Fibroblast of lung (primary cell): ENCODE results near the gene PYY. TPM values are rescaled to one million over a fixed set of nuclear protein-coding genes. Genes with fewer than 3 reads are reported as not detected.
"Not testable (repeated sequence)": the region's sequence is repeated elsewhere in the genome, so short reads cannot be mapped to it uniquely, and the experiment has no call there.

Experiments
- DNase-seq, 2 donors: peaks; one replicate each; pipeline versions ENCODE4 v3.0.0 to v3.0.0-alpha.2; 2010; ENCODE audit warnings: low read depth in 2 of 2
- H2AFZ ChIP-seq: 2 replicates; pipeline ENCODE4 v1.5.1; 2012; ENCODE audit warnings: low read length, control low read depth, inconsistent platforms
- H3K27ac ChIP-seq: 2 replicates; pipeline ENCODE4 v1.5.1; 2011; ENCODE audit warnings: low read length, control low read depth; ENCODE audit not compliant: insufficient read depth
- H3K27me3 ChIP-seq: 2 replicates; pipeline ENCODE4 v1.5.1; 2011; ENCODE audit warnings: mild to moderate bottlenecking, low read length; ENCODE audit not compliant: control insufficient read depth, insufficient read depth
- H3K36me3 ChIP-seq: 2 replicates; pipeline ENCODE4 v1.5.1; 2011; ENCODE audit warnings: low read length; ENCODE audit not compliant: control insufficient read depth, insufficient read depth
- H3K4me1 ChIP-seq: 2 replicates; pipeline ENCODE4 v1.5.1; 2011; ENCODE audit warnings: low read length; ENCODE audit not compliant: control insufficient read depth, insufficient read depth; ENCODE audit errors: extremely low read depth
- H3K4me2 ChIP-seq: 2 replicates; pipeline ENCODE4 v1.5.1; 2011; ENCODE audit warnings: low read length, control low read depth; ENCODE audit not compliant: insufficient read depth; ENCODE audit errors: extremely low read depth
- H3K4me3 ChIP-seq, 4 experiments: fragments of 200-600 bp in 1 of 4; sonication (generic) in 1 of 4; replicated peaks in 1 of 4; 2 replicates each; pipeline ENCODE4 v1.5.1; 2011 to 2016; ENCODE audit warnings: low read length in 4 of 4, low read depth in 3 of 4, mild to moderate bottlenecking in 3 of 4, control low read depth in 2 of 4, inconsistent platforms in 1 of 4, mixed read lengths in 1 of 4; ENCODE audit not compliant: insufficient read depth in 1 of 4; ENCODE audit errors: control extremely low read depth in 1 of 4
- H3K79me2 ChIP-seq: 2 replicates; pipeline ENCODE4 v1.5.1; 2012; ENCODE audit warnings: mild to moderate bottlenecking, low read length, inconsistent platforms; ENCODE audit not compliant: control insufficient read depth, insufficient read depth
- H3K9ac ChIP-seq: 2 replicates; pipeline ENCODE4 v1.5.1; 2011; ENCODE audit warnings: mild to moderate bottlenecking, low read length, control low read depth; ENCODE audit not compliant: insufficient read depth
- H3K9me3 ChIP-seq: 2 replicates; pipeline ENCODE4 v1.5.1; 2012; ENCODE audit warnings: low read depth, low read length; ENCODE audit not compliant: control insufficient read depth, insufficient read depth
- H4K20me1 ChIP-seq: 2 replicates; pipeline ENCODE4 v1.5.1; 2011; ENCODE audit warnings: low read length; ENCODE audit not compliant: control insufficient read depth, insufficient read depth; ENCODE audit errors: extremely low read depth
- EZH2 ChIP-seq: IDR thresholded peaks from 2 replicates; pipeline ENCODE4 v1.5.1; 2012; ENCODE audit warnings: low read length, control low read depth, mild to moderate bottlenecking; ENCODE audit errors: missing control alignments
- polyA plus RNA-seq, 2 donors: library from polyadenylated mRNA; depleted of rRNA in 1 of 2; stranded (reverse) in 1 of 2; unstranded in 1 of 2; fragments of >200 nt; gene quantifications; 2 replicates each; pipeline ENCODE4 v1.2.1, GENCODE V29; 2011 to 2012; ENCODE audit warnings: missing spikeins in 1 of 2
- total RNA-seq: library from RNA; depleted of rRNA; stranded (reverse); fragments of >200 nt; gene quantifications from 2 replicates; pipeline ENCODE4 v1.2.1, GENCODE V29; 2014
- TF ChIP-seq, protein P1 (sequence below), 2 donors: IDR thresholded peaks in 1 of 2; conservative IDR thresholded peaks in 1 of 2; 1 replicate in 1 of 2; 2 replicates in 1 of 2; pipeline ENCODE4 v1.5.1; 2011 to 2012; ENCODE audit warnings: low read length in 2 of 2, control low read depth in 1 of 2, inconsistent platforms in 1 of 2, low read depth in 1 of 2, mild to moderate bottlenecking in 1 of 2

PYY gene
- total and polyA plus RNA-seq, 2 donors (not counting 1 experiment from before 2014, with no cell fraction given), result 0.33 TPM; not detected in 1

- H2AFZ ChIP-seq, result no peak overlapping the region
- DNase-seq, result no peak
- no peaks in the 10 kb centered on the region for H4K20me1 ChIP-seq
- H3K27ac ChIP-seq, result no peak overlapping the region
- no peaks in the 10 kb centered on the region for H3K4me1 ChIP-seq
- H3K79me2 ChIP-seq, result no peaks in the 10 kb centered on the region
- H3K9ac ChIP-seq, result no peak overlapping the region
- H3K36me3 ChIP-seq, result no peaks in the 10 kb centered on the region
- no peaks in the 10 kb centered on the region for H3K9me3 ChIP-seq
- no peak overlapping the region for H3K4me2 ChIP-seq
- TF ChIP-seq, protein P1, sequence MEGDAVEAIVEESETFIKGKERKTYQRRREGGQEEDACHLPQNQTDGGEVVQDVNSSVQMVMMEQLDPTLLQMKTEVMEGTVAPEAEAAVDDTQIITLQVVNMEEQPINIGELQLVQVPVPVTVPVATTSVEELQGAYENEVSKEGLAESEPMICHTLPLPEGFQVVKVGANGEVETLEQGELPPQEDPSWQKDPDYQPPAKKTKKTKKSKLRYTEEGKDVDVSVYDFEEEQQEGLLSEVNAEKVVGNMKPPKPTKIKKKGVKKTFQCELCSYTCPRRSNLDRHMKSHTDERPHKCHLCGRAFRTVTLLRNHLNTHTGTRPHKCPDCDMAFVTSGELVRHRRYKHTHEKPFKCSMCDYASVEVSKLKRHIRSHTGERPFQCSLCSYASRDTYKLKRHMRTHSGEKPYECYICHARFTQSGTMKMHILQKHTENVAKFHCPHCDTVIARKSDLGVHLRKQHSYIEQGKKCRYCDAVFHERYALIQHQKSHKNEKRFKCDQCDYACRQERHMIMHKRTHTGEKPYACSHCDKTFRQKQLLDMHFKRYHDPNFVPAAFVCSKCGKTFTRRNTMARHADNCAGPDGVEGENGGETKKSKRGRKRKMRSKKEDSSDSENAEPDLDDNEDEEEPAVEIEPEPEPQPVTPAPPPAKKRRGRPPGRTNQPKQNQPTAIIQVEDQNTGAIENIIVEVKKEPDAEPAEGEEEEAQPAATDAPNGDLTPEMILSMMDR (conservative IDR thresholded peaks at IDR 0.05 in 1 of 2, IDR thresholded peaks at IDR 0.05 in 1 of 2; ENCODE audit: low read depth in 1 of 2, low read length in 2 of 2), result no peak
- TF ChIP-seq EZH2, result no peak
- H3K27me3 ChIP-seq, result peaks cover 14% of the 10 kb centered on the region
- no peak overlapping the region for H3K4me3 ChIP-seq
Measured at GRCh38 chr17:43976963-43977837, 23.5 kb upstream of the PYY start.

GRCh38 chr17:43975898-43976297 is 22.2 kb upstream of the PYY start:
- Histone ChIP-seq H4K20me1 (no peaks in the 10 kb centered on the region), H3K4me3 (no peak overlapping the region), H3K4me1 (no peaks in the 10 kb centered on the region), H3K27me3 (peaks cover 5% of the 10 kb centered on the region), H3K4me2 (no peak overlapping the region), H2AFZ (no peak overlapping the region), H3K36me3 (no peaks in the 10 kb centered on the region), H3K79me2 (no peaks in the 10 kb centered on the region), H3K9ac (no peak overlapping the region), H3K9me3 (no peaks in the 10 kb centered on the region), H3K27ac (no peak overlapping the region)
- TF ChIP-seq, protein P1 (conservative IDR thresholded peaks at IDR 0.05 in 1 of 2, IDR thresholded peaks at IDR 0.05 in 1 of 2; ENCODE audit: low read depth in 1 of 2, low read length in 2 of 2), result no peak
- TF ChIP-seq EZH2, result no peak
- no peak for DNase-seq

DNA sequence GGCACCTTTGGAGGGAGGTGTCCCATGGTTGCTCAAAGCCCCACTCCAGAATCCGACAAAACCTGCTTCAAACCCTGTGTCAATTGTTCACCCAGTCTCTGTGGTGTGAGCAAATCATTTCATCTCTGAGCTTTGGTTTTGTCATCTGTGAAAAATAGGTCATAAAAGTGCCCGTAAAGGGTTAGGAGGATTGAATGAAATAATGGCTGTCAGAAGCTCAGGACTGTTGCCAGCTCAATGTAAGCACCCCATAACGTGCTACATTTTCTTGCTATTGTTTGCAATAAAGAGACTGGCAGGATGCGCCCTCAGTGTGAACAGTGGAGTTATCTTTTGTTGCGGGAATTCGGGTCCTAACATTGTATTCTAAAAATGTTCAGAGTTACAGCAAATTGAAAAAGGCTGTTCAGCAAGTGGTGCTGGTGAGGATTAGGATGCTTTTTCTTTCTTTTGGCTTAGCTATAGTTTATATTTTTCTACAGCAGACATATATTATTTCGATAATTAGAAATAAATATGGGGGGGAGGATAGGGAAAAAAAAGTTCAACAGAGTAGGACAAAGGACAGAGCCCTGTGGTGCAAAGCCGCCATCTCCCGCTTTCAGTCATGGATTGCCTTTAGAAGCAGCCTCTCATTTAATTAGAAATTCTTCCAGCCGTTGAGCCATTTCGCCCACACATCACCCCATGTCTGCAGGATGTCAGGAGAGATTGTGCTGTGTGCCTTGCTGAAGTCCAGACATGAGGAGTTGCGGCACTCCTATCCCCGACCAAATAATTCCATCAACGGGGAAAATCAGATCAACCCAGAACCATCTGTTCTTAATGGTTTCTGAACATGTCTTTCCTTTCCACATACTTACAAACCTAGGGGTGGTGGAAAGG is 20.9 kb upstream of the PYY start:
- H3K4me1 ChIP-seq, result no peaks in the 10 kb centered on the region
- no peaks in the 10 kb centered on the region for H3K36me3 ChIP-seq
- H4K20me1 ChIP-seq, result no peaks in the 10 kb centered on the region
- TF ChIP-seq, protein P1 (conservative IDR thresholded peaks at IDR 0.05 in 1 of 2, IDR thresholded peaks at IDR 0.05 in 1 of 2; ENCODE audit: low read depth in 1 of 2, low read length in 2 of 2), result no peak
- TF ChIP-seq EZH2, result no peak
- H3K27ac ChIP-seq, result no peak overlapping the region
- DNase-seq, result no peak
- no peak overlapping the region for H3K9ac ChIP-seq
- no peaks in the 10 kb centered on the region for H3K79me2 ChIP-seq
- peaks cover 5% of the 10 kb centered on the region for H3K27me3 ChIP-seq
- H3K4me3 ChIP-seq, result no peak overlapping the region
- H2AFZ ChIP-seq, result no peak overlapping the region
- H3K9me3 ChIP-seq, result no peaks in the 10 kb centered on the region
- no peak overlapping the region for H3K4me2 ChIP-seq

- not testable (repeated sequence) for H3K27me3 ChIP-seq, H3K9ac ChIP-seq, H3K79me2 ChIP-seq, H3K4me1 ChIP-seq, H3K4me3 ChIP-seq, H3K4me2 ChIP-seq, H4K20me1 ChIP-seq, DNase-seq, H3K9me3 ChIP-seq, H2AFZ ChIP-seq, H3K27ac ChIP-seq, H3K36me3 ChIP-seq
Measured at GRCh38 chr17:43972444-43973212, 18.9 kb upstream of the PYY start.
